Neural cell (in vitro differentiated cells): ENCODE data around the gene FAM9C. TPM values are rescaled to one million over a fixed set of nuclear protein-coding genes. Genes with fewer than 3 reads are reported as not detected.

ENCODE experiments used
- H2AFZ ChIP-seq: fragments of 200-600, 300-800 bp; sonication (generic), shearing (Covaris generic); 2 replicates; pipeline ENCODE4 v1.6.0; 2014; ENCODE audit warnings: low read depth, mild to moderate bottlenecking, antibody characterized with exemption, low read length, moderate library complexity
- H3F3A ChIP-seq: fragments of 200-600 bp; shearing (Covaris generic); 2 replicates; pipeline ENCODE4 v1.6.1; 2016; ENCODE audit warnings: mild to moderate bottlenecking, moderate library complexity, mixed read lengths, antibody characterized with exemption, low read length; ENCODE audit not compliant: insufficient read depth, poor library complexity, severe bottlenecking
- H3K27ac ChIP-seq: fragments of 200-600, 300-800 bp; sonication (generic), shearing (Covaris generic); 2 replicates; pipeline ENCODE4 v1.5.1; 2014; ENCODE audit warnings: mild to moderate bottlenecking, low read length, moderate library complexity
- H3K27me3 ChIP-seq: fragments of 300-800, 200-600 bp; sonication (generic), shearing (Covaris generic); 2 replicates; pipeline ENCODE4 v1.6.0; 2014; ENCODE audit warnings: mild to moderate bottlenecking, low read depth, low read length, moderate library complexity; ENCODE audit not compliant: insufficient read depth
- H3K36me3 ChIP-seq: fragments of 300-800, 200-600 bp; sonication (generic), shearing (Covaris generic); 2 replicates; pipeline ENCODE4 v1.5.1; 2014; ENCODE audit warnings: mild to moderate bottlenecking, antibody characterized with exemption, low read length, moderate library complexity; ENCODE audit not compliant: insufficient read depth
- H3K4me2 ChIP-seq: fragments of 300-800, 200-600 bp; sonication (generic), shearing (Covaris generic); 2 replicates; pipeline ENCODE4 v1.6.0; 2014; ENCODE audit warnings: mild to moderate bottlenecking, low read length
- H3K4me3 ChIP-seq: fragments of 300-800, 200-600 bp; sonication (generic), shearing (Covaris generic); 2 replicates; pipeline ENCODE4 v1.5.1; 2014; ENCODE audit warnings: mild to moderate bottlenecking, low read length, moderate library complexity
- H3K79me2 ChIP-seq: fragments of 200-600 bp; shearing (Covaris generic); replicated peaks from 2 replicates; pipeline ENCODE4 v1.6.0; 2014; ENCODE audit warnings: mild to moderate bottlenecking, low read length, moderate library complexity; ENCODE audit not compliant: insufficient read depth
- H3K9ac ChIP-seq: fragments of 300-800, 200-600 bp; sonication (generic), shearing (Covaris generic); 2 replicates; pipeline ENCODE4 v1.6.1; 2016; ENCODE audit warnings: mild to moderate bottlenecking, low read length, mixed read lengths
- H3K9me2 ChIP-seq: fragments of 200-600 bp; shearing (Covaris generic); 2 replicates; pipeline ENCODE4 v1.6.1; 2016; ENCODE audit warnings: mild to moderate bottlenecking, low read length, mixed read lengths; ENCODE audit not compliant: insufficient read depth
- H3K9me3 ChIP-seq: fragments of 200-600, 300-800 bp; sonication (generic), shearing (Covaris generic); 2 replicates; pipeline ENCODE4 v1.6.1; 2016; ENCODE audit warnings: mild to moderate bottlenecking, mixed run types, low read length, moderate library complexity, mixed read lengths
- H4K20me1 ChIP-seq: fragments of 200-600 bp; shearing (Covaris generic); 2 replicates; pipeline ENCODE4 v1.6.1; 2016; ENCODE audit warnings: mild to moderate bottlenecking, mixed run types; ENCODE audit not compliant: insufficient read depth
- CTCF ChIP-seq: fragments of 450-650 bp; IDR thresholded peaks from 2 replicates; pipeline ENCODE4 v1.5.1; 2014; ENCODE audit warnings: antibody characterized with exemption, mild to moderate bottlenecking, moderate library complexity; ENCODE audit not compliant: poor library complexity, severe bottlenecking
- EP300 ChIP-seq: fragments of 450-650 bp; conservative IDR thresholded peaks from 2 replicates; pipeline ENCODE4 v1.6.1; 2014; ENCODE audit warnings: antibody characterized with exemption, mild to moderate bottlenecking, moderate library complexity; ENCODE audit not compliant: poor library complexity, severe bottlenecking
- EZH2 ChIP-seq: fragments of 200-600, 300-800 bp; shearing (Covaris generic), sonication (generic); IDR thresholded peaks from 2 replicates; pipeline ENCODE4 v1.6.1; 2014; ENCODE audit warnings: antibody characterized with exemption, low read length, borderline replicate concordance, mild to moderate bottlenecking; ENCODE audit not compliant: insufficient read depth, poor library complexity, severe bottlenecking
- MXI1 ChIP-seq: fragments of 450-650 bp; conservative IDR thresholded peaks from 2 replicates; pipeline ENCODE4 v1.6.1; 2014; ENCODE audit warnings: antibody characterized with exemption, mild to moderate bottlenecking; ENCODE audit not compliant: poor library complexity, severe bottlenecking
- POLR2AphosphoS5 ChIP-seq: IDR thresholded peaks from 2 replicates; pipeline ENCODE4 v1.6.1; 2012
- RAD21 ChIP-seq: fragments of 450-650 bp; conservative IDR thresholded peaks from 2 replicates; pipeline ENCODE4 v1.6.1; 2014; ENCODE audit warnings: antibody characterized with exemption, mild to moderate bottlenecking, moderate library complexity
- REST ChIP-seq: IDR thresholded peaks from 2 replicates; pipeline ENCODE4 v1.6.1; 2012; ENCODE audit warnings: borderline replicate concordance
- SMC3 ChIP-seq: fragments of 450-650 bp; conservative IDR thresholded peaks from 2 replicates; pipeline ENCODE4 v1.6.1; 2014; ENCODE audit warnings: antibody characterized with exemption, mild to moderate bottlenecking, moderate library complexity; ENCODE audit not compliant: poor library complexity
- TAF1 ChIP-seq: IDR thresholded peaks from 2 replicates; pipeline ENCODE4 v1.6.1; 2012; ENCODE audit warnings: low read depth
- polyA plus RNA-seq: library from polyadenylated mRNA; depleted of rRNA; stranded (reverse); fragments of >200 nt; gene quantifications from 2 replicates; pipeline ENCODE4 v1.2.3, GENCODE V29; 2014

Gene FAM9C
- polyA plus RNA-seq, 1 donor from 2014 or later = not detected

- no peaks in the 10 kb centered on the region for H3K79me2 ChIP-seq
- H3K4me3 ChIP-seq = no peak overlapping the region
- H3K27ac ChIP-seq = no peak overlapping the region
- H3K9ac ChIP-seq = no peak overlapping the region
- H3K4me2 ChIP-seq = no peak overlapping the region
- H3K9me2 ChIP-seq = no peaks in the 10 kb centered on the region
- H3F3A ChIP-seq = no peaks in the 10 kb centered on the region
- H3K9me3 ChIP-seq = no peaks in the 10 kb centered on the region
- no peak overlapping the region for H2AFZ ChIP-seq
- no peaks in the 10 kb centered on the region for H4K20me1 ChIP-seq
- TF ChIP-seq EP300 (no peak), REST (no peak), EZH2 (no peak), MXI1 (no peak), RAD21 (no peak), CTCF (no peak), TAF1 (no peak), POLR2AphosphoS5 (no peak), SMC3 (no peak)
- H3K36me3 ChIP-seq = no peaks in the 10 kb centered on the region
- H3K27me3 ChIP-seq = no peaks in the 10 kb centered on the region
Observed at GRCh38 chrX:13009273-13009672, 35.1 kb downstream of the FAM9C start.

GRCh38 chrX:13008851-13009250 is 35.6 kb downstream of the FAM9C start:
- Histone ChIP-seq H3K36me3 (no peaks in the 10 kb centered on the region), H3K9me3 (no peaks in the 10 kb centered on the region), H3K9ac (no peak overlapping the region), H4K20me1 (no peaks in the 10 kb centered on the region), H3K4me2 (no peak overlapping the region), H3F3A (no peaks in the 10 kb centered on the region), H3K4me3 (no peak overlapping the region), H3K27me3 (no peaks in the 10 kb centered on the region), H3K79me2 (no peaks in the 10 kb centered on the region), H3K9me2 (no peaks in the 10 kb centered on the region), H3K27ac (no peak overlapping the region), H2AFZ (no peak overlapping the region)
- no peak for TF ChIP-seq RAD21

- Histone ChIP-seq H3K4me2 (no peak overlapping the region), H3K9me3 (no peaks in the 10 kb centered on the region), H3F3A (no peaks in the 10 kb centered on the region), H3K9ac (no peak overlapping the region), H3K27me3 (no peaks in the 10 kb centered on the region), H3K27ac (no peak overlapping the region), H2AFZ (no peak overlapping the region), H3K9me2 (no peaks in the 10 kb centered on the region), H4K20me1 (no peaks in the 10 kb centered on the region), H3K4me3 (no peak overlapping the region), H3K36me3 (no peaks in the 10 kb centered on the region), H3K79me2 (no peaks in the 10 kb centered on the region)
- TF ChIP-seq EZH2 (no peak), TAF1 (no peak), REST (no peak), RAD21 (no peak), EP300 (no peak), MXI1 (no peak), SMC3 (no peak), POLR2AphosphoS5 (no peak), CTCF (no peak)
Observed at GRCh38 chrX:13008189-13008533, 36.3 kb downstream of the FAM9C start.
